A549 (cell line): Measurements from ENCODE around the gene DCAF6.

Source experiments
- CBX8 ChIP-seq: fragments of 200-600 bp; sonication (generic); IDR thresholded peaks from 2 replicates; pipeline ENCODE4 v1.6.1; 2016
- KDM1A ChIP-seq: fragments of 200-600 bp; sonication (generic); IDR thresholded peaks from 2 replicates; pipeline ENCODE4 v1.6.1; 2016; ENCODE audit warnings: low read depth, mild to moderate bottlenecking
- POLR2A ChIP-seq: IDR thresholded peaks from 2 replicates; pipeline ENCODE4 v1.6.1; 2012; ENCODE audit warnings: mild to moderate bottlenecking, low read length
- POLR2AphosphoS2 ChIP-seq: conservative IDR thresholded peaks from 2 replicates; pipeline ENCODE4 v1.6.1; 2012; ENCODE audit warnings: low read length, improper control_type of control experiment, inconsistent platforms
- REST ChIP-seq: fragments of 200-600 bp; sonication (generic); IDR thresholded peaks from 2 replicates; pipeline ENCODE4 v1.6.1; 2016; ENCODE audit warnings: antibody characterized with exemption, mild to moderate bottlenecking, moderate library complexity
- TF ChIP-seq, protein P1 (sequence below): IDR thresholded peaks from 2 replicates; pipeline ENCODE4 v1.6.1; 2012
- TF ChIP-seq, protein P2 (sequence below): fragments of >200 bp; sonication (Bioruptor Twin); formaldehyde crosslinking; IDR thresholded peaks from 3 replicates; pipeline ENCODE4 v1.5.1; 2016

- TF ChIP-seq KDM1A (no peak), POLR2A (no peak), CBX8 (no peak), POLR2AphosphoS2 (no peak), REST (no peak)
- TF ChIP-seq, protein P1, sequence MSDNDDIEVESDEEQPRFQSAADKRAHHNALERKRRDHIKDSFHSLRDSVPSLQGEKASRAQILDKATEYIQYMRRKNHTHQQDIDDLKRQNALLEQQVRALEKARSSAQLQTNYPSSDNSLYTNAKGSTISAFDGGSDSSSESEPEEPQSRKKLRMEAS, result no peak
- TF ChIP-seq, protein P2, sequence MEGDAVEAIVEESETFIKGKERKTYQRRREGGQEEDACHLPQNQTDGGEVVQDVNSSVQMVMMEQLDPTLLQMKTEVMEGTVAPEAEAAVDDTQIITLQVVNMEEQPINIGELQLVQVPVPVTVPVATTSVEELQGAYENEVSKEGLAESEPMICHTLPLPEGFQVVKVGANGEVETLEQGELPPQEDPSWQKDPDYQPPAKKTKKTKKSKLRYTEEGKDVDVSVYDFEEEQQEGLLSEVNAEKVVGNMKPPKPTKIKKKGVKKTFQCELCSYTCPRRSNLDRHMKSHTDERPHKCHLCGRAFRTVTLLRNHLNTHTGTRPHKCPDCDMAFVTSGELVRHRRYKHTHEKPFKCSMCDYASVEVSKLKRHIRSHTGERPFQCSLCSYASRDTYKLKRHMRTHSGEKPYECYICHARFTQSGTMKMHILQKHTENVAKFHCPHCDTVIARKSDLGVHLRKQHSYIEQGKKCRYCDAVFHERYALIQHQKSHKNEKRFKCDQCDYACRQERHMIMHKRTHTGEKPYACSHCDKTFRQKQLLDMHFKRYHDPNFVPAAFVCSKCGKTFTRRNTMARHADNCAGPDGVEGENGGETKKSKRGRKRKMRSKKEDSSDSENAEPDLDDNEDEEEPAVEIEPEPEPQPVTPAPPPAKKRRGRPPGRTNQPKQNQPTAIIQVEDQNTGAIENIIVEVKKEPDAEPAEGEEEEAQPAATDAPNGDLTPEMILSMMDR, result no peak
Observed at GRCh38 chr1:167996266-167996665, 59.8 kb downstream of the DCAF6 start.
